Peyer's patch (tissue), 4 donors: ENCODE measurements around the gene L2HGDH. TPM values are rescaled to one million over a fixed set of nuclear protein-coding genes. Genes with fewer than 3 reads are reported as not detected.
A peak's percentile ranks its signal among the peaks of the same experiment; 100 is the strongest.

Experiments
- DNase-seq, 3 donors: peaks; one replicate each; pipeline ENCODE4 v3.0.0-alpha.2; 2017 to 2019
- H3K27ac ChIP-seq, 4 donors: fragments of 200-600 bp; sonication (generic); one replicate each; pipeline ENCODE4 v1.5.1; 2016 to 2019
- H3K27me3 ChIP-seq, 2 donors: fragments of 200-600 bp; sonication (generic); one replicate each; pipeline ENCODE4 v1.5.1; 2019
- H3K36me3 ChIP-seq, 3 donors: fragments of 200-600 bp; sonication (generic); one replicate each; pipeline ENCODE4 v1.5.1; 2016 to 2019
- H3K4me1 ChIP-seq, 4 donors: fragments of 200-600 bp; sonication (generic); one replicate each; pipeline ENCODE4 v1.5.1; 2016 to 2019
- H3K4me3 ChIP-seq, 4 donors: fragments of 200-600 bp; sonication (generic); 1 replicate in 3 of 4; 2 replicates in 1 of 4; pipeline ENCODE4 v1.5.1; 2016 to 2019; ENCODE audit warnings: mild to moderate bottlenecking in 1 of 4
- H3K9me3 ChIP-seq, 4 donors: fragments of 200-600 bp; sonication (generic); one replicate each; pipeline ENCODE4 v1.5.1; 2016 to 2019; ENCODE audit warnings: mild to moderate bottlenecking in 1 of 4
- CTCF ChIP-seq, 6 experiments: fragments of 450-650 bp in 4 of 6; fragments of 200-600 bp in 2 of 6; sonication (generic) in 1 of 6; IDR thresholded peaks; one replicate each; pipeline ENCODE4 v1.5.1; 2017 to 2019; ENCODE audit warnings: antibody characterized with exemption in 6 of 6, mild to moderate bottlenecking in 3 of 6, moderate library complexity in 1 of 6
- POLR2A ChIP-seq, 2 donors: fragments of 450-650 bp; IDR thresholded peaks; one replicate each; pipeline ENCODE4 v1.5.1; 2017; ENCODE audit warnings: antibody characterized with exemption in 2 of 2, mild to moderate bottlenecking in 2 of 2, moderate library complexity in 2 of 2
- total RNA-seq, 4 donors: library from RNA; depleted of rRNA; stranded (reverse); fragments of >200 nt; gene quantifications; one replicate each; pipeline ENCODE4 v1.1.0, GENCODE V29; 2016

Gene L2HGDH
- total RNA-seq, 4 donors from 2014 or later, result 4.6 to 29.7 (median 8.8) TPM

GRCh38 chr14:50233951-50234250, 78.1 kb downstream of the L2HGDH start:
- H3K4me3 ChIP-seq, result no peak overlapping the region
- no peaks in the 10 kb centered on the region for H3K9me3 ChIP-seq
- H3K27me3 ChIP-seq, result no peaks in the 10 kb centered on the region
- peaks cover 0 to 14% (median 0%) of the 10 kb centered on the region in 4 donors for H3K4me1 ChIP-seq
- TF ChIP-seq CTCF (IDR thresholded peaks at IDR 0.05) (no peak), POLR2A (IDR thresholded peaks at IDR 0.05) (no peak)
- no peak for DNase-seq
- H3K36me3 ChIP-seq, result no peaks in the 10 kb centered on the region
- no peak overlapping the region for H3K27ac ChIP-seq

GRCh38 chr14:50233166-50233950, 78.7 kb downstream of the L2HGDH start:
- DNase-seq, result no peak
- no peaks in the 10 kb centered on the region for H3K36me3 ChIP-seq
- TF ChIP-seq POLR2A (IDR thresholded peaks at IDR 0.05), result no peak
- TF ChIP-seq CTCF (IDR thresholded peaks at IDR 0.05), result no peak
- no peak overlapping the region for H3K4me3 ChIP-seq
- no peaks in the 10 kb centered on the region for H3K27me3 ChIP-seq
- peaks cover 0 to 14% (median 0%) of the 10 kb centered on the region in 4 donors for H3K4me1 ChIP-seq
- no peak overlapping the region for H3K27ac ChIP-seq
- H3K9me3 ChIP-seq, result no peaks in the 10 kb centered on the region

- no peak for DNase-seq
- Histone ChIP-seq H3K9me3 (no peaks in the 10 kb centered on the region), H3K36me3 (no peaks in the 10 kb centered on the region), H3K27me3 (no peaks in the 10 kb centered on the region), H3K27ac (peak overlapping the region; percentile 97 to 100 (median 98)), H3K4me3 (peak overlapping the region; percentile 78 to 95 (median 88)), H3K4me1 (peaks cover 0 to 21% (median 0%) of the 10 kb centered on the region in 4 donors)
- no peak for TF ChIP-seq CTCF (IDR thresholded peaks at IDR 0.05)
- TF ChIP-seq POLR2A (IDR thresholded peaks at IDR 0.05), result no peak
These were observed 79.8 kb downstream of the L2HGDH start for GRCh38 chr14:50232276-50232642.

GRCh38 chr14:50231475-50232275, 80.4 kb downstream of the L2HGDH start, which contains the start of gene SOS2:
Gene SOS2, minus strand, starts transcription at chr14:50231578. Its CDS starts 295 bp downstream, at chr14:50231283.
- Histone ChIP-seq H3K4me1 (peaks cover 0 to 27% (median 0%) of the 10 kb centered on the region in 4 donors), H3K27ac (peak within 1 kb of the TSS; percentile 97 to 100 (median 98)), H3K4me3 (peak within 1 kb of the TSS; percentile 78 to 95 (median 88)), H3K9me3 (no peaks in the 10 kb centered on the region), H3K36me3 (no peaks in the 10 kb centered on the region), H3K27me3 (no peaks in the 10 kb centered on the region)
- DNase-seq, result peak; percentile 84 to 95 (median 94)
- TF ChIP-seq CTCF (IDR thresholded peaks at IDR 0.05), result peak in 3 of 6 experiments; percentile 12 to 29 (median 16)
- peak; percentile 87 to 89 for TF ChIP-seq POLR2A (IDR thresholded peaks at IDR 0.05)

- peaks cover 0 to 35% (median under 1%) of the 10 kb centered on the region in 4 donors for H3K4me1 ChIP-seq
- peak; percentile 53 to 78 (median 75) for DNase-seq
- H3K4me3 ChIP-seq, result peak overlapping the region; percentile 78 to 95 (median 88)
- peak overlapping the region; percentile 97 to 100 (median 98) for H3K27ac ChIP-seq
- no peaks in the 10 kb centered on the region for H3K36me3 ChIP-seq
- no peaks in the 10 kb centered on the region for H3K9me3 ChIP-seq
- no peaks in the 10 kb centered on the region for H3K27me3 ChIP-seq
- TF ChIP-seq POLR2A (IDR thresholded peaks at IDR 0.05) (no peak), CTCF (IDR thresholded peaks at IDR 0.05) (no peak)
These were observed 81.1 kb downstream of the L2HGDH start for GRCh38 chr14:50230701-50231474.
